K562 (cell line): ENCODE measurements around the gene ABHD8. TPM values are rescaled to one million over a fixed set of nuclear protein-coding genes. Genes with fewer than 3 reads are reported as not detected.

Experiments
- E2F1 ChIP-seq: sonication (generic); formaldehyde crosslinking; IDR thresholded peaks from 2 replicates; pipeline ENCODE4 v1.8.1; 2023; ENCODE audit warnings: mild to moderate bottlenecking, missing genetic modification reagents, moderate library complexity
- HEY1 ChIP-seq: fragments of 250-450 bp; sonication (Bioruptor Pico); IDR thresholded peaks from 2 replicates; pipeline ENCODE4 v1.5.0; 2020; ENCODE audit warnings: mild to moderate bottlenecking, moderate library complexity, borderline replicate concordance
- KAT8 ChIP-seq: fragments of 450-650 bp; IDR thresholded peaks from 2 replicates; pipeline ENCODE4 v1.6.1; 2016; ENCODE audit warnings: low read depth, mild to moderate bottlenecking
- NFIC ChIP-seq: fragments of 450-650 bp; IDR thresholded peaks from 2 replicates; pipeline ENCODE4 v1.6.1; 2017; ENCODE audit warnings: mild to moderate bottlenecking, inconsistent platforms
- NUFIP1 ChIP-seq: fragments of 450-650 bp; IDR thresholded peaks from 2 replicates; pipeline ENCODE4 v1.6.1; 2018; ENCODE audit not compliant: partially characterized antibody
- PCBP1 ChIP-seq: fragments of 200-400 bp; formaldehyde crosslinking; IDR thresholded peaks from 2 replicates; pipeline ENCODE4 v1.6.1; 2018; ENCODE audit warnings: mild to moderate bottlenecking, low read depth, low read length; ENCODE audit not compliant: poor library complexity, severe bottlenecking
- PTBP1 ChIP-seq: fragments of 200-400 bp; formaldehyde crosslinking; IDR thresholded peaks from 2 replicates; pipeline ENCODE4 v1.6.1; 2017; ENCODE audit warnings: low read depth, low read length
- RBFOX2 ChIP-seq: fragments of 200-400 bp; formaldehyde crosslinking; IDR thresholded peaks from 2 replicates; pipeline ENCODE4 v1.6.1; 2017; ENCODE audit warnings: low read depth, mild to moderate bottlenecking, low read length, moderate library complexity
- RBM15 ChIP-seq: fragments of 200-400 bp; formaldehyde crosslinking; IDR thresholded peaks from 2 replicates; pipeline ENCODE4 v1.6.1; 2018; ENCODE audit warnings: mild to moderate bottlenecking, low read length, moderate library complexity; ENCODE audit not compliant: insufficient read depth
- SIN3A ChIP-seq, 2 experiments: fragments of 150-350 bp in 1 of 2; IDR thresholded peaks; 2 replicates each; pipeline ENCODE4 v1.6.1; 2011 to 2016; ENCODE audit warnings: borderline replicate concordance in 2 of 2, low read depth in 2 of 2, low read length in 2 of 2, mild to moderate bottlenecking in 2 of 2, moderate library complexity in 2 of 2; ENCODE audit not compliant: control insufficient read depth in 1 of 2
- SIX5 ChIP-seq, 2 experiments: IDR thresholded peaks; 2 replicates each; pipeline ENCODE4 v1.6.1; 2011; ENCODE audit warnings: low read length in 2 of 2, borderline replicate concordance in 1 of 2, low read depth in 1 of 2, mild to moderate bottlenecking in 1 of 2, moderate library complexity in 1 of 2; ENCODE audit not compliant: insufficient read depth in 1 of 2
- TAF7 ChIP-seq: fragments of 450-650 bp; IDR thresholded peaks from 2 replicates; pipeline ENCODE4 v1.6.1; 2016; ENCODE audit warnings: missing genetic modification characterization, missing compliant biosample characterization
- THAP12 ChIP-seq: fragments of 250-450 bp; sonication (Bioruptor Pico); IDR thresholded peaks from 2 replicates; pipeline ENCODE4 v1.9.0; 2021; ENCODE audit warnings: mild to moderate bottlenecking, inconsistent platforms
- TRIM24 ChIP-seq, 2 experiments: fragments of 450-650 bp; IDR thresholded peaks; 2 replicates each; pipeline ENCODE4 v1.6.1; 2016
- UBTF ChIP-seq, 2 experiments: IDR thresholded peaks; 2 replicates each; pipeline ENCODE4 v1.6.1; 2012; ENCODE audit warnings: improper control_type of control experiment in 2 of 2, low read depth in 2 of 2, low read length in 2 of 2, borderline replicate concordance in 1 of 2
- polyA plus RNA-seq, 8 experiments: library from polyadenylated mRNA; depleted of rRNA in 4 of 8; stranded (reverse) in 5 of 8; unstranded in 3 of 8; fragments of >200 nt; fragmentation: Nextera tagmentation in 2 of 8; fragmentation: Illumina TruSeq in 1 of 8; extraction: Ambion mirVana in 2 of 8; extraction: Trizol in 1 of 8; gene quantifications; 2 replicates each; pipeline versions ENCODE4 v1.2.1 to v1.2.3, GENCODE V29; 2011 to 2014; ENCODE audit warnings: inconsistent platforms in 1 of 8, missing spikeins in 1 of 8
- total RNA-seq, 7 experiments: library from RNA; depleted of rRNA in 6 of 7; stranded (reverse); fragments of >200 nt in 6 of 7; fragmentation: Illumina TruSeq in 2 of 7; extraction: Trizol in 2 of 7; gene quantifications; 2 replicates each; pipeline versions ENCODE4 v1.2.1 to v1.2.3, GENCODE V29; 2011 to 2021; ENCODE audit warnings: low replicate concordance in 1 of 7

The ABHD8 gene
- total and polyA plus RNA-seq, 9 of the 15 experiments (the other 6 are each of a cell fraction or from before 2014, with no cell fraction given) = 0.04 to 6.6 (median 2.0) TPM; not detected in 1

GRCh38 chr19:17336872-17337674, 33.8 kb upstream of the ABHD8 start, which contains the start of gene GTPBP3 (continued):
- peak in 1 of 2 experiments; percentile 57; a peak in 1 of 4 replicates for TF ChIP-seq UBTF (IDR thresholded peaks at IDR 0.05; ENCODE audit: borderline replicate concordance in 1 of 2, low read depth in 2 of 2, low read length in 2 of 2)
- 0 out of 2 replicates have a peak, but pooled peaks have one; percentile 30 for TF ChIP-seq THAP12 (CRISPR knock-in tag)
- TF ChIP-seq NUFIP1 = no peak
- peak; percentile 94 for TF ChIP-seq RBFOX2
- peak; percentile 70 to 77; a peak in 3 of 4 replicates for TF ChIP-seq SIX5 (IDR thresholded peaks at IDR 0.05; ENCODE audit: borderline replicate concordance in 1 of 2, insufficient read depth in 1 of 2, low read depth in 1 of 2, low read length in 2 of 2)
- no peak for TF ChIP-seq PCBP1
- no peak for TF ChIP-seq HEY1 (CRISPR knock-in tag)
- peak; percentile 74 for TF ChIP-seq E2F1 (CRISPR knock-in tag)
- peak; percentile 87 for TF ChIP-seq TAF7 (tag)
- no peak for TF ChIP-seq RBM15
- peak; percentile 59; the same call in 1 of the 2 replicates for TF ChIP-seq NFIC
- TF ChIP-seq TRIM24 (IDR thresholded peaks at IDR 0.05) = peak; percentile 46 to 100; a peak in 3 of 4 replicates
- TF ChIP-seq SIN3A (IDR thresholded peaks at IDR 0.05; ENCODE audit: borderline replicate concordance in 2 of 2, control insufficient read depth in 1 of 2, low read depth in 2 of 2, low read length in 2 of 2) = peak; percentile 65; a peak in 3 of 4 replicates
- TF ChIP-seq KAT8 = peak; percentile 79; the same call in 1 of the 2 replicates
- TF ChIP-seq PTBP1 = peak; percentile 77
